ENCODE results near the gene TMEM17.
"Not testable (repeated sequence)": the region's sequence is repeated elsewhere in the genome, so short reads cannot be mapped to it uniquely, and the experiment has no call there.

Gene TMEM17, protein sequence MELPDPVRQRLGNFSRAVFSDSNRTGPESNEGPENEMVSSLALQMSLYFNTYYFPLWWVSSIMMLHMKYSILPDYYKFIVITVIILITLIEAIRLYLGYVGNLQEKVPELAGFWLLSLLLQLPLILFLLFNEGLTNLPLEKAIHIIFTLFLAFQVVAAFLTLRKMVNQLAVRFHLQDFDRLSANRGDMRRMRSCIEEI

DNA sequence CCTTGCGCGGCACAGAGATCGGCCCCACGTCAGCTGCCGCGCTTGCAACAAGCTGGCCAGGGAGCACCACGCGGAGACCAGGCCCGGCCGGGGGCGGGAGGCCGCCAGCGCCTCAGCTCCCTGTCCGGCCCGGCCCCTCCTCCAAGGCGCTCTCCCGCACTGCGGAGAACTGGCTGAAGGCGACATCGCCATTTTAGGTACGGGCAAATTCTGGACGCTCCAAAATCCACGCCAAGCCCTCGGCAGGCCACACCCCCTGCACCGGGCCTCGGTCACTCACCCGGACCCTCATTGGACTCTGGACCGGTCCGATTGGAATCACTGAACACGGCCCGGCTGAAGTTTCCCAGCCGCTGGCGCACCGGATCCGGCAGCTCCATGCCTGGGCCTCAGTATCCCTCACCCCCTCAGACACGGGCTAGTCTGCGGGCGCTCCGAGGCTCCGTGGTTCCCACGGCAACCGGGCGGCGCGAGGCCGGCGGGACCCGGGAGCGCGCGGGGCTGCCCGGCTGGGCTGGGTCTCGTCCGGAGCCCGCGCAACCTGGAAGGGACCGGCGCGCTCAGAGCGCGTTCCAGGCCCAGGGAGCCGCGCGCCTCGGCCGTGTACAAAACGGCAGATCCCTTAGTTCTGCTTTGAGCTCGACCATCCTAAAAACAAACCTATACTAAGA lies at the start of gene TMEM17:
Gene TMEM17 (minus strand): TSS at position 446 of the 671 bp plus-strand sequence. CDS start 66 bp downstream, at position 380.
- peak; percentile 81 for DNase-seq

- DNase-seq: no peak
Observed at GRCh38 chr2:62554440-62554839, 48.4 kb upstream of the TMEM17 start.

GRCh38 chr2:62550461-62550860 lies 44.5 kb upstream of the TMEM17 start:
- no peak for DNase-seq

DNA sequence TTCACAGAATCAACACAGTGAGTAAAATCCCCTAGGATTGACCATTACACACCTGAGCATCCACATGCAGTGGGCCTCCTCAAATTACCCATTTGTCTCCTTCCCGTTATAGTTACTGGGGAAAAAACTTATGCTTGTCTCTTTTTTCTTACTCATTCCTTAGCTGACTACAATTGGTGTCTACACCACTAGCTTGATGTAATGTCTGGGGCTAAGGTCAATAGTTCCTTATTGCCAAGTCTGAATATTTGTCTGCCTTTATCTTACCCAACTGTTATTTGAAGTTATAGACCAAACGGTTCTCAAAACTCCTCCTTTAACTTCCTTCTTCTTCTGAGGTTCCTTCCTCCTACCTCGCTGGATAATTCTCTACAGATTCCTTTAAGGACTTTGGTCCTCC lies 41.9 kb upstream of the TMEM17 start:
- no peak for DNase-seq

DNA sequence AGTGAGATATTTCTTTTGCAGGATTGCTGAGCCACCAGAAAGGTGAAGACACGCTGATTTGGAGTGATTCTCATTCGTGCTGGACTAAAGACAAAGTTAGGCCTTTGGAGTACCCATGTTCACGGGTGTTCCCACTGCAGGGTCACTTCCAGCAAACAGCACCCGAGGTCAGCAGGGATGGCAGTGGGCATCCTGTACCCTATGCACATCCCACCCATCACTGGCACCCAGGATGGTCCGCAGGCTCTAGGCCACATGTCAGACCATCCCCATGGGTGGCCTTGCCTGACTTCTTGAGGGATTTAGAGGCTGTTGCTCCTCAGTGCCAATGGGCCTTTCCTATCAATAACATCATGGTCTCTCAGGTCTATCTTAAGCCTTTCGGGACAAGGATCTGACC lies 39.3 kb upstream of the TMEM17 start:
- no peak for DNase-seq

DNA sequence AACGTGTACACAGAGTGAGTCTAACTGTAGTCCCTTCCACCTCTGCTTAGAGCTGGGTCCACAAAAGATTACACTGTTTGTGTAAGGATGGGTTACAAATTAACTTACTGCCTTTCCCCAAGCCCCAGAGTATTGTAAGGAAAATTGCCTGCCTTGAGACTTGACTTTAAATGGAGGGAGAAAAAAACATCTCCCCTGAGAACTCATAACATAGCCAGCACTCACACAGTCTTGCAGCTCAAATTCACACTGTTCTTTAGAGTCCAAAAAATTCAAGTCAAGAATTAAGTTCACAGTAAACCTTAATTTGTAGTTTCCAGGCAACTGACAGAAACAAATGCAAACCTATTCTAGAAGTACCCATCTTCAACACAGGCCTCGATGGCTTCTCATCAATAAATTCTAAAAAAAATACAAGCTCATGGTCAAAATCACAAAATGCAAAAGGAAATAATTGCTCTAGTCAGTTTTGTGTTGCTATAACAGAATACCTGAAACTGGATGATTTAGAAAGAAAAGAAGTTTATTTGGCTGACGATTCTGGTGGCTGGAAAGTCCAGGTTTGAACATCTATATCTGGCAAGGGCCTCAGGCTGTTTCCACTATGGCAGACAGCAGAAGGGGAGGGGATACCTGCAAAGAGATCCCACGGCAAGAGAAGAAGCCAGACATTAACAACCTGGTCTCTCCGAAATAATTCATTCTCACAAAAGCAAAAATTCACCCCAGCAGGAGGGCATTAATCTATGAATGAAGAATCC lies 34.6 kb upstream of the TMEM17 start:
- DNase-seq: no peak

DNA sequence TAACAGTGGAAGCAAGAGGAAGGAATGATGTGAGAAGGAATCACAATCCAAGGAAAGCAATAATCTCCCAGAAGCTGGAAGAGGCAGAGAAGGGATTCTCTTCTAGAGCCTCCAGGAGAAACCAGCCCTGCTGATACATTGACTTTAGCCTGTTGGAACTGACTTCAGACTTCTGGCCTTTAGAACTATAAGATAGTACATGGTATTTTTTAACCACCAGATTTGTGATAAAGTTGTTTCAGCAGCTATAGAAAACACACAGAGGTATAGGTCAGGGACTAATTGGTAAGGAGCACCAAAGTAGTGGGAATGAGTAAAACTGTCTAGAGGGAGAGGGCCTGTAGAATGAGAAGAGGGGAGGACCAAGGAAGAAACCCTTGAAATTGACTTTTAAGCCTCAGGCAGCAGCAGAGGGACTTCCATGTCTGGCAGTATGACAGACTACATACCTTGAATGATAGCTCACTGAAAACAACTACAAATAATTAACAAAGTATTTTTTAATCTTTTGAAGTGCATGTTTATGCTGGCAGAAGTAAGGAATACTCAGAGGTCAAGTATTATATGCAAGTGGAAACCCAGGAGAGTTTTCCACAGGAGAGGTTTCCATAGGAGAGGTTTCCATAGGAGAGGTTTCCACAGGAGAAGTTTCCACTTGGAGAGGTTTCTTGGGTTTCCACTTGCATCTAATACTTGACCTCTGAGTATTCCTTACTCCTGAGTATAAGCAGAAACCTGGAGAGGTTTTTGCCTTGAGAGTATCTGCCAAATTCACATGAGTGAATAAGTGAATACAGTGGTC lies 33.8 kb upstream of the TMEM17 start:
- no peak for DNase-seq

- DNase-seq: no peak
Observed at GRCh38 chr2:62538756-62539155, 32.8 kb upstream of the TMEM17 start.

GRCh38 chr2:62537814-62538213 lies 31.8 kb upstream of the TMEM17 start:
- no peak for DNase-seq

DNA sequence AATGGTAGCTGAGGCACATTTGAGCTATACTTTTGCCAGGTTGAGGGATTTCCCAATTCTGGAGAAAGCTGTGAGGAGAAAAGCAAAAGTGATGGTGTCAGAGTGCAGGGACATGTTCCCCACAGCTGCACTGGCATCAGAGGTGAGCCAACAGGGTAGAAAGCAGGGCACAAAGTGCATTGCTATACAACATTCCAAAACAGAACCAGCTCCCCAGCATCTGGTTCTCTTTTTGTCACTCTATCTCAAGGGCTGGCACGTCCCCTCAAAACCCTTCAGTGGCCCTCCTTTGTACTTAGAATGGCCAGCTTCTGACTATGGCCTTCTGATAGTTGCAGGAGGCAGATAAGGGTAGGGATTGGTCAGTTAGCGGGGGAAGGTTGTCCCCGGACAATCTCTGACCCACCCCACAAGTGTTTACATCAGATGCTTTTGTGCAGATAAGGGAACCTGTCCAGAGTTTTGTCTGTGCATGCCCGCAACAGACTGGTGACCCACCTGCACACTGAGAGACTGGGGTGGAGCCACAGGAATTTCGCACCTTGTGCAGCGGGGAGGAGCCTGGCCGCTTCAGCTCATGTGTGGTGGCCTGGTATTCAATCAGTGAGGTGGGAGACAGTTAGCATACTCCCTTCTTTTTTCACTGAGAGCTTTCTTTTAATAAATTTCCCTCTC lies 31.0 kb upstream of the TMEM17 start:
- DNase-seq: no peak

DNA sequence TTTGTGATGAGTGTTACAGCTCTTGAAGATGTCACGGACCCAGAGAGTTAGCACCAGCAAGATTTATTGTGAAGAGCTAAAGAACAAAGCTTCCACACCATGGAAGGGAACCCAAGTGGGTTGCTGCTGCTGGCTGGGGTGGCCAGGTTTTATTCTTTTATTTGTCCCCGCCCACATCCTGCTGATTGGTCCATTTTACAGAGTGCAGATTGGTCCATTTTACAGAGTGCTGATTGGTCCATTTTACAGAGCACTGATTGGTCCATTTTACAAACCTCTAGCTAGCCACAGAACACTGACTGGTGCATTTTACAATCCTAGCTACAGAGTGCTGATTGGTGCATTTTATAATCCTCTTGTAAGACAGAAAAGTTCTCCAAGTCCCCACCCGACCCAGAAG lies 29.5 kb upstream of the TMEM17 start:
- not testable (repeated sequence) for DNase-seq

DNA sequence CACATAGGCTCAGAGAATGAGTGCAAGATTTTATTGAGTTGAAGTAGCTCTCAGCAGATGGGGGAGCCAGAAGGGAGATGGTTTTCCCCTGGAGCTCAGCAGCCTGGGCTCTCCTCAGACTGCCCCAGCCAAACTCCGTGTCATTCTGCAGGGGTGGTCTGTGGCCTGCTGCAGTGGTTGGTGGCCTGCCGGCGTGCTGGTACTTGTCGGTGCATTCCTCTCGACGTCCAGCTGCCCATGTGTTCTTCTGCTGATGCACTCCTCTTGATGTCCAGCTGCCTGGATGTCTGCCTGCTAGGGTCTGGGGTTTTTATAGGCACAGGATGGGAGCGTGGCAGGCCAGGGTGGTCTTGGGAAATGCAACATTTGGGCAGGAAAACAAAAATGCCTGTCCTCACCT lies 25.6 kb upstream of the TMEM17 start:
- DNase-seq: no peak

DNA sequence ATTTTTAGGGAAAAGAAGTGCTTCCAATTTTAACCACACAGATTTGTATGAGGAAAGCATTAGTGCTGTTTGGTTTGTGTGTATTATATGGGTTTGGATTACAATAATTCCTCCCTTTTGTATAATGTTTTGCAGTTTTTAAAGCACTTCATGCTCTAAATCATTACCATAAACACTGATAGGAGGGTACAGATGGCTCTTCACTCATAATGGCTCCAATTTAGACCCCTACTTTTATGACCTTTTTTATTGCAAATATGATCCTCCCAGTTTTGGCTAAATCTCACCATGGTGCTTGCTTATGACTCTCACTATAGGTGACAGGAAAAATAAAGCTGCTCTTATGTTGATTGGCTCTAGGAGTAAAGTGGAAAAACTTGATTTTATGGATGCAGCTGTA lies 23.8 kb upstream of the TMEM17 start:
- no peak for DNase-seq

DNA sequence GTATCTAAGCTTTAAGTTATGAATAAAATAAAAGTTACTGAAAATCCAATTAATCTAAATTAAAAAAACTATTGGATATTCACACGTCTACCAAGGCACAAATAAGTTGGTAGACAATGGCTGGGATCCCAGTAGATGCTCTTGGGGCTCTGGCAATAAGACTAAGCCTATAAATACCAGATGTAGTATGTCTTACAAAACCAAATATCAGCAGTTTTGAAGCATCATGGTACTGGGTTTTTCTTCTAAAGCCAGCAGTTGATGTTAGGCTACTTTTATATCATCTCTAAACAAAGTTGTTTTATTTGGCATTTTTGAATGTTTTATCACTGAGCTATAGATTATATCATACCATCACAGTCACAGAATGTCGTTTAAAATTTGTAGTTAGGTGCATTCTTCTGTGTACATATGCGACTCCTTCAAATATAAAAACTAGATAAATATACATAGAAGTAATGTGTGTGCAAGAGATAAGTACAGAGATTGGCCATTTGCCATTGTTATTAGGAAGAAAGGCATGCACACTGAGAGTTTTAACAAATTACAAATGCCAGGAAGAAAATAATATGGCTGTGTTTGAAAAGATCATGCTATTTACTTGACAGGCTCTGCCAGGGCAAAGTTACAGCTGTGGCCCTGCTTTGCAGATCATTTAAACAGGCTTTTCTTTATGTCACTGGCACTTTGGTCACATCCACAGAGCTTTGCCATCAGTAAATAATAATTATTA lies 21.6 kb upstream of the TMEM17 start:
- no peak for DNase-seq

DNA sequence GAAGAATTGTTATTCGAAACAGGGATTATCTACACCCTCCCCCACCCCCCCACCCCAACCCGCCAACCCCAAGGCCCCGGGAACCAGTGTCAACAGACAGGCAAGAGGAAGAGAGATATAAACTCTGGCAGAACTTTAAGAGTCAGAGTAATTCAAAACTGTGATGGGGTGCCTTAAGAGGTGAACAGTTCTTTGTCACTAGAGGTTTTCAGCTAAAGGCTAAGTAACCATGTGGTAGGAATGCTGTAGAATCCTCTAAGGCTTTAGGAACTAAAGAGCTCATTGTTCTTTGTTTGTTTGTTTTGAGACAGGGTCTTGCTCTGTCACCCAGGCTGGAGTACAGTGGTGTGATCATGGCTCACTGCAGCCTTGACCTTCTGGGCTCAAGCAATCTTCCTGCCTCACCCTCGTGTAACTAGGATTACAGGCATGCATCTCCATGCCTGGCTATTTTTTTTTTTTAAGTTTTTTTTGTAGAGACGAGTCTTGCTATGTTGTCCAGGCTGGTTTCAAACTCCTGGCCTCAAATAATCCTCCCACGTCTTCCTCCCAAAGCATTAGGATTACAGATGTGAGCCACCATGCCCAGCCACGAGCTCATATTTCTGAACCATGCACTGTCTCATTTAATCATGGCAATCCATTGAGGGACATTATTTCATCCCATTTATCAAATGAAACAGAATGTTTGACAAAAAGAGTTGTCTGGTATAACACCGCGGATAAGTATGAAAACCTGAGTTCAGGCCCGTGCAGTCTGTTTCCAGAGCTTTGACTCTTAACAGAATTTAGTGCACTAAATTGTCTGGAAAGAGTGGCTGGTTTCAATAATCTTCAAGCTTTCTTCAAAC lies 20.8 kb upstream of the TMEM17 start:
- DNase-seq: no peak

DNA sequence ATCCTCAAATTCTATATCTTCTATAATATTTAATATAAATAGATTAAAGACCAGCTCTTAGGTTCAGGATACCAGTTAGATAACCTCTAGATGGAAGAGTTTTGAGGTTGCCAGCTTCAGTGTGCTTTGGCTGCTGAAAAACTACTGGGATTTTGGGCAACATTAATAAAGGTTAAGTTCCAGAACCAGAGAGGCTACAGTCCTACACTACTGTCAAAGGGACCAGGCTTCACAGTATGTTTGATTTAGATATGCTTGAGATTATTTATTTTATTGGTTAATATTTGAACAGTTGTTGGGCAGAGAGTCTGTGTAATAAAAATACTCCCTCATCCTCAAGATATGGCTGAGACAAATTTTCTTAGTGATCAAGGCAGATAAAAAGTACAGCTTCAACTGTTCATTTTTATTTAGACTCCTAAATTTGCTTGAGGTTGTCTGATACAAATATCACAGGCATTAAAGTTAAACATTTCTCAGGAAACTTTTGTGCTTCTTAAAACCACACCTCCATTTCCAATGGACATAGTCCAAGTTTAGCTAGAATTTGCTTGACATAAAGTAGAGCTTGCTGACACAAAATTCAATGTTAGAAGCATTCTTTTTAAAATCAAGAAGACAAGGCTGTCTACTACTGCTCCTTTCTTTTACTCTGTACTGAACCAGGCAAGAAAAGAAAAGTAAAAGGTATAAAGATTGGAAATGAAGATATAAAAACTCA lies 19.7 kb upstream of the TMEM17 start:
- DNase-seq: no peak

GRCh38 chr2:62524293-62524941 lies 18.4 kb upstream of the TMEM17 start:
- no peak for DNase-seq

- not testable (repeated sequence) for DNase-seq
Observed at GRCh38 chr2:62521061-62521460, 15.1 kb upstream of the TMEM17 start.

GRCh38 chr2:62512384-62512783 lies 6.4 kb upstream of the TMEM17 start:
- DNase-seq: no peak

DNA sequence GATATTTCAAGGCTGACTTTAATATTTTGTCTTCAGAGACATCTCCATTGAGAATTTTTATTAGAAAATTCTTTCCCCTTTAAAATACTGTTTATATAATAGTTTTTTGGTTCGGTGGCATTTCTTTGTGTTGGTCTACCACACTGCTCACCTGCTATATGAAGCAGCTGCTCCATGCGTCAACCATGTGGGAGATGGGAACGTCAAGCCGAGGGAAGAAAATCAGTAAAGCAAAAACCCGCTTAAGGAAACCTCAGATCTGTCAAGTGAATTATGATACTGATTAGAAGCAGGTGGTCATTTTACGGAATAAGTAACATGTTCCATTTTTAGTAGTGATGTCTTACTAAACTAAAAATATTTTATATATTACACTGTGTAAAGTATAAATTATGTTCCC lies 5.6 kb upstream of the TMEM17 start:
- no peak for DNase-seq
